ENCODE results near the gene SDC3. TPM values are rescaled to one million over a fixed set of nuclear protein-coding genes. Genes with fewer than 3 reads are reported as not detected.

SDC3 gene
- total RNA-seq, 2 donors from 2014 or later, result 15.2 to 24.2 TPM

DNA sequence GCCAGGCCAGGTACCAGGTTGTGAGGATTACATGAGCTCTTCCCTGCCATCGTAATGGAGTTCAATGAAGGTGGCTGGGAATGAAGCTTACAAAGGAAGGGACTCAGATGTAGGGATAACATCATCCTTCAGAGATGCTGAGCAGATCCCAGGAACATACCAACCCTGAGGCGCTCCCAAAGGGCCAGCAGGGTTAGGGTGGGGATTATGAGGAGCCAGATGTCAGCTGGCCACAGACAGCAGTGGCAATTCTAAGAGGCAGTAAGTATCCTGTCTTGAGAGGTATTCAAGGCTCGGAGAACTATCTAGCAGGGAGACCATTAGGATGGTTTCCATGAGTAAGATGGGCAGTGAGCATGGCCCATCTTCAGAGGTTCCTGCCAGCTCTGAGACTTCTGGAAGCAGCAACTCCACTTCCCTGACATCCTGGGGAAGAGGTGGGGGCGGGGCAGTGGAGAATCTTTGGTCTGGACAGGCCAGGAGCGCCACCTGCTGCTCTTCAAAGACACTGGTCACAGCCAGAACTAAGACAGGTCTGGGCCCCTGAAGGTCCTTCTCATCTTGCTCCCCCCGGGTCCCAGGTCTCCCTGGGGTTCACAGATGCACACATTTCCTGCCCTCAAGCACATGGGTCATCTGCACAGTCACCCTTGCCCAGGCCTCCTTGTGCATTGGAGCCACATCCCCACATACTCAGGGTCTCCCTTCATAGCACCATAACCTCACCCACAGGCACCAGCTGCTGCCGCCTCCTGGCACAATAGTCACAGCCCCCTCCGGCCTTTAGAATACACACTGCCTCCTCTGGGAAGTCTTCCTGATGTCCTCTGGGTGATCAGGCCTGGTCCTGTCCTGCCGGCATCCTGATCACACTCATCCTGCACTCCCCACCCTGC lies 2.7 kb upstream of the SDC3 start:
- Histone ChIP-seq H3K4me3 (no peak overlapping the region), H3K36me3 (no peaks in the 10 kb centered on the region), H3K27ac (no peak overlapping the region), H3K9me3 (no peaks in the 10 kb centered on the region), H3K9ac (ENCODE audit: low read depth in 2 of 2, low read length in 2 of 2) (peak overlapping the region in 1 of 2 donors; percentile 1), H3K4me1 (peaks cover 11% of the 10 kb centered on the region), H3K27me3 (no peaks in the 10 kb centered on the region)
- peak; percentile 91 for DNase-seq
- intact Hi-C loops (cut with DNase I), result loop anchor here (1.0 to 5.0 kb wide), 3 partner anchors 110 to 194 kb away; no protein-coding TSS in a partner anchor
- peak; percentile 70 for TF ChIP-seq CTCF (IDR thresholded peaks at IDR 0.05)

- H3K4me1 ChIP-seq, result peaks cover 11% of the 10 kb centered on the region
- H3K4me3 ChIP-seq, result peak overlapping the region; percentile 41
- intact Hi-C loops (cut with DNase I), result loop anchor here (5.0 kb wide), 2 partner anchors 127 to 192 kb away; no protein-coding TSS in a partner anchor
- no peak for DNase-seq
- no peak for TF ChIP-seq CTCF (IDR thresholded peaks at IDR 0.05)
- peak overlapping the region; percentile 51 to 73 for H3K9ac ChIP-seq (ENCODE audit: low read depth in 2 of 2, low read length in 2 of 2)
- no peaks in the 10 kb centered on the region for H3K36me3 ChIP-seq
- peak overlapping the region; percentile 19 for H3K27ac ChIP-seq
- no peaks in the 10 kb centered on the region for H3K27me3 ChIP-seq
- no peaks in the 10 kb centered on the region for H3K9me3 ChIP-seq
These were observed 959 bp upstream of the SDC3 start for GRCh38 chr1:30909365-30910068.

- Histone ChIP-seq H3K4me1 (peaks cover 11% of the 10 kb centered on the region), H3K9ac (ENCODE audit: low read depth in 2 of 2, low read length in 2 of 2) (no peak overlapping the region), H3K4me3 (peak overlapping the region; percentile 42), H3K9me3 (no peaks in the 10 kb centered on the region), H3K27ac (no peak overlapping the region), H3K36me3 (no peaks in the 10 kb centered on the region), H3K27me3 (no peaks in the 10 kb centered on the region)
- no peak for DNase-seq
- intact Hi-C loops (cut with DNase I), result no loop called here
- TF ChIP-seq CTCF (IDR thresholded peaks at IDR 0.05), result no peak
These were observed 252 bp downstream of the SDC3 start for GRCh38 chr1:30908316-30908695.

- DNase-seq, result no peak
- no peak for TF ChIP-seq CTCF (IDR thresholded peaks at IDR 0.05)
- intact Hi-C loops (cut with DNase I), result no loop called here
- Histone ChIP-seq H3K4me1 (peaks cover 11% of the 10 kb centered on the region), H3K4me3 (peak overlapping the region; percentile 42), H3K9ac (ENCODE audit: low read depth in 2 of 2, low read length in 2 of 2) (peak overlapping the region; percentile 55 to 78), H3K27me3 (no peaks in the 10 kb centered on the region), H3K27ac (peak overlapping the region; percentile 44), H3K36me3 (no peaks in the 10 kb centered on the region), H3K9me3 (no peaks in the 10 kb centered on the region)
These were observed 860 bp downstream of the SDC3 start for GRCh38 chr1:30907481-30908315.

Data from colonic mucosa (tissue), 4 donors.